ENCODE data around the gene DLEC1.

DNA sequence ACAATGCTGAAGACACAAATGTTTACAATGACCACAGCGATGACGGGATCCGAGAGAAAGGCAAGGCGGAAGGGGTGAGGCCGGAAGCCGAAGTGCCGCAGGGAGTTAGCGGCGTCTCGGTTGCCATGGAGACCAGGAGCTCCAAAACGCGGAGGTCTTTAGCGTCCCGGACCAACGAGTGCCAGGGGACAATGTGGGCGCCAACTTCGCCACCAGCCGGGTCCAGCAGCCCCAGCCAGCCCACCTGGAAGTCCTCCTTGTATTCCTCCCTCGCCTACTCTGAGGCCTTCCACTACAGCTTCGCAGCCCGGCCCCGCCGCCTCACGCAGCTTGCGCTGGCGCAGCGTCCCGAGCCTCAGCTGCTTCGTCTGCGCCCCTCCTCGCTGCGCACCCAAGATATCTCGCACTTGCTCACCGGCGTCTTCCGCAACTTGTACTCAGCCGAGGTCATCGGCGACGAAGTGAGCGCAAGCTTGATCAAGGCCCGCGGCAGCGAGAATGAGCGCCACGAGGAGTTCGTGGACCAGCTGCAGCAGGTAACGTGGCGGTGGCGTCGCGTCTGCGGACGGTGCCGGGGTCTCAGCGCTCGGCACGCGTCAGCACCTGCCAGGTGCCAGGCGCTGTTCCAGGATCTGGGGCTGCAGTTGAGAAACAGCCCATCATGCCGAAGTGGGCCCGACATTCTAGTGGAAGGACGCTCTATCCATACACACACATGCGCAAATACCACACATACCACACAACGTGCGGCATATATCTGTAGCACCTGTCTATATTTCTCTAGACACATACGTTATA is at the start of gene DLEC1:
- TF ChIP-seq, protein P1, sequence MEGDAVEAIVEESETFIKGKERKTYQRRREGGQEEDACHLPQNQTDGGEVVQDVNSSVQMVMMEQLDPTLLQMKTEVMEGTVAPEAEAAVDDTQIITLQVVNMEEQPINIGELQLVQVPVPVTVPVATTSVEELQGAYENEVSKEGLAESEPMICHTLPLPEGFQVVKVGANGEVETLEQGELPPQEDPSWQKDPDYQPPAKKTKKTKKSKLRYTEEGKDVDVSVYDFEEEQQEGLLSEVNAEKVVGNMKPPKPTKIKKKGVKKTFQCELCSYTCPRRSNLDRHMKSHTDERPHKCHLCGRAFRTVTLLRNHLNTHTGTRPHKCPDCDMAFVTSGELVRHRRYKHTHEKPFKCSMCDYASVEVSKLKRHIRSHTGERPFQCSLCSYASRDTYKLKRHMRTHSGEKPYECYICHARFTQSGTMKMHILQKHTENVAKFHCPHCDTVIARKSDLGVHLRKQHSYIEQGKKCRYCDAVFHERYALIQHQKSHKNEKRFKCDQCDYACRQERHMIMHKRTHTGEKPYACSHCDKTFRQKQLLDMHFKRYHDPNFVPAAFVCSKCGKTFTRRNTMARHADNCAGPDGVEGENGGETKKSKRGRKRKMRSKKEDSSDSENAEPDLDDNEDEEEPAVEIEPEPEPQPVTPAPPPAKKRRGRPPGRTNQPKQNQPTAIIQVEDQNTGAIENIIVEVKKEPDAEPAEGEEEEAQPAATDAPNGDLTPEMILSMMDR (IDR thresholded peaks at IDR 0.05), result no peak
- no peak for TF ChIP-seq POLR2A (IDR thresholded peaks at IDR 0.05)
- TF ChIP-seq EP300 (IDR thresholded peaks at IDR 0.05), result no peak
